HK-2 (cell line): ENCODE results near the gene CCDC182.

Source experiments
- DNase-seq: peaks from one replicate; pipeline ENCODE4 v3.0.0-alpha.2; 2018; ENCODE audit not compliant: unreplicated experiment

The CCDC182 gene

GRCh38 chr17:57697891-57698711 is 47.0 kb downstream of the CCDC182 start:
- no peak for DNase-seq

GRCh38 chr17:57697197-57697596 is 47.9 kb downstream of the CCDC182 start:
- DNase-seq, result no peak

- no peak for DNase-seq
Observed at GRCh38 chr17:57696050-57696449, 49.0 kb downstream of the CCDC182 start.
